PC-9 (cell line): ENCODE results near the gene MOB3A. TPM values are rescaled to one million over a fixed set of nuclear protein-coding genes. Genes with fewer than 3 reads are reported as not detected.

Experiments
- BruUV-seq: library from RNA; stranded (reverse); fragments of 400-500 nt; replicated peaks from 2 replicates; lab custom pipeline; 2021; lab: Mats Ljungman, UMichigan
- CTCF ChIA-PET: fragments of 300-600 bp; sonication (Branson Sonifier 250); formaldehyde crosslinking; loops from one replicate; lab custom pipeline; 2022; ENCODE audit warnings: antibody characterized with exemption; lab: Charles Lee
- POLR2A ChIA-PET: fragments of 300-600 bp; sonication (Branson Sonifier 250); formaldehyde crosslinking; loops from one replicate; lab custom pipeline; 2022; ENCODE audit warnings: antibody characterized with exemption; ENCODE audit not compliant: unreplicated experiment; lab: Charles Lee
- DNase-seq, 2 experiments: peaks; one replicate each; pipeline versions ENCODE4 v3.0.0 to v3.0.0-alpha.2; 2015 to 2022; ENCODE audit warnings: mixed read lengths in 1 of 2
- H2AFZ ChIP-seq: fragments of 200-600 bp; sonication (generic); 2 replicates; pipeline ENCODE4 v1.8.1; 2017; ENCODE audit warnings: antibody characterized with exemption
- H3F3A ChIP-seq: fragments of 200-600 bp; sonication (generic); 2 replicates; pipeline ENCODE4 v1.8.1; 2017; ENCODE audit warnings: antibody characterized with exemption, mild to moderate bottlenecking, low read depth; ENCODE audit not compliant: insufficient read depth
- H3K27ac ChIP-seq: fragments of 200-600 bp; sonication (generic); 2 replicates; pipeline ENCODE4 v1.6.1; 2016; ENCODE audit warnings: mixed run types
- H3K27me3 ChIP-seq: fragments of 200-600 bp; sonication (generic); 2 replicates; pipeline ENCODE4 v1.6.1; 2016; ENCODE audit warnings: low read depth, mixed run types; ENCODE audit not compliant: insufficient read depth
- H3K36me3 ChIP-seq: fragments of 200-600 bp; sonication (generic); 2 replicates; pipeline ENCODE4 v1.6.1; 2016; ENCODE audit warnings: low read depth, mixed run types
- H3K4me1 ChIP-seq: fragments of 200-600 bp; sonication (generic); replicated peaks from 2 replicates; pipeline ENCODE4 v1.6.1; 2016; ENCODE audit warnings: mixed run types; ENCODE audit not compliant: insufficient read depth
- H3K4me2 ChIP-seq: fragments of 200-600 bp; sonication (generic); 2 replicates; pipeline ENCODE4 v1.6.1; 2017; ENCODE audit warnings: mixed run types
- H3K4me3 ChIP-seq: fragments of 200-600 bp; sonication (generic); 2 replicates; pipeline ENCODE4 v1.6.1; 2016; ENCODE audit warnings: mixed run types
- H3K79me2 ChIP-seq: fragments of 200-600 bp; sonication (generic); 2 replicates; pipeline ENCODE4 v1.6.1; 2017; ENCODE audit warnings: low read depth, mixed run types
- H3K9me2 ChIP-seq: fragments of 200-600 bp; sonication (generic); 2 replicates; pipeline ENCODE4 v1.8.1; 2017; ENCODE audit warnings: mild to moderate bottlenecking; ENCODE audit not compliant: insufficient read depth
- H3K9me3 ChIP-seq: fragments of 200-600 bp; sonication (generic); 2 replicates; pipeline ENCODE4 v1.8.1; 2016; ENCODE audit warnings: low read depth; ENCODE audit not compliant: insufficient read depth
- H4K20me1 ChIP-seq: fragments of 200-600 bp; sonication (generic); 2 replicates; pipeline ENCODE4 v1.8.1; 2017; ENCODE audit not compliant: insufficient read depth
- EZH2 ChIP-seq: fragments of 200-600 bp; sonication (generic); IDR thresholded peaks from 2 replicates; pipeline ENCODE4 v1.8.0; 2017; ENCODE audit warnings: antibody characterized with exemption, low read depth
- intact Hi-C: fragments of 100-400 bp; cut with micrococcal nuclease; formaldehyde crosslinking; loops from one replicate; pipeline ENCODE4 v1.10.0; 2022; ENCODE audit not compliant: unreplicated experiment
- total RNA-seq: library from RNA; stranded (reverse); gene quantifications from 2 replicates; pipeline ENCODE4 v1.2.3, GENCODE V29; 2021
- TF ChIP-seq, protein P1 (sequence below): fragments of 200-600 bp; sonication (generic); conservative IDR thresholded peaks from 2 replicates; pipeline ENCODE4 v1.6.1; 2017; ENCODE audit warnings: mixed run types, antibody characterized with exemption, mild to moderate bottlenecking, moderate library complexity

The MOB3A gene
- total RNA-seq, 1 experiment from 2014 or later = 28.9 TPM

DNA sequence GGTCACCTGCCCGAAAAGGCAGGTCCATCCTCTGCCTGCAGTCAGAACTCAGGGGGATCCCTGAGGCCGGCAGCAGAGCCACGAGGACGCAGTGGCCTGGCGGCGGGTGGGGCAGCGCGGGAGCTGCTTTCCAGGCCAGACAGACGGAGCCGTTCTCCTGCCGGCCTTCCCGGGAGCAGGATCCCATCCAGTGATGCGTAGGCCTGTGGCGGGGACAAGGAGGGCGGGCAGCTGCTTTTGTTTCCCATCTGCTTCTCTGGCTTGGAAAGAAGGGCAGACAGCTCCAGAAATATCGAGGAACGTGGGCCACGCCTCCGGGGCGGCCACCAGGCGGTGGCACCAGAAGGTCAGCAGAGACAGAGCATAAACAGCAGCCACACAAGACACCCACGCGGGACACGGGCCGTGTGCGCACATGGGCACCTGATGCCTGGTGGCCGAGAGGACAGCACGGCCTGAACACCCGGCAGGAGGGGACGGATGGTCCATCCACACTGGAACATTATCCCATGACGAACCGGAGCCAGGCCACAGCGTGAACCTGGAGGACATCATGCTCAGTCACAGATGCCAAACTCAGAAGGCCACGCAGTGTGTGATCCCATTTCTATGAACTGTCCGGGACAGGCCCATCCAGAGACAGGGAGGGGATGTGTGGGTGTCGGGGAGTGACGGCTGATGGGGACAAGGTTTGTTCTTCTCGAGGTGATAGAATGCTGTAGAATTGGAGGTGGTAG, 31.2 kb downstream of the MOB3A start:
- no peaks in the 10 kb centered on the region for H3K9me3 ChIP-seq
- no TSS peak for BruUV-seq
- H4K20me1 ChIP-seq = no peaks in the 10 kb centered on the region
- H2AFZ ChIP-seq = no peak overlapping the region
- TF ChIP-seq, protein P1, sequence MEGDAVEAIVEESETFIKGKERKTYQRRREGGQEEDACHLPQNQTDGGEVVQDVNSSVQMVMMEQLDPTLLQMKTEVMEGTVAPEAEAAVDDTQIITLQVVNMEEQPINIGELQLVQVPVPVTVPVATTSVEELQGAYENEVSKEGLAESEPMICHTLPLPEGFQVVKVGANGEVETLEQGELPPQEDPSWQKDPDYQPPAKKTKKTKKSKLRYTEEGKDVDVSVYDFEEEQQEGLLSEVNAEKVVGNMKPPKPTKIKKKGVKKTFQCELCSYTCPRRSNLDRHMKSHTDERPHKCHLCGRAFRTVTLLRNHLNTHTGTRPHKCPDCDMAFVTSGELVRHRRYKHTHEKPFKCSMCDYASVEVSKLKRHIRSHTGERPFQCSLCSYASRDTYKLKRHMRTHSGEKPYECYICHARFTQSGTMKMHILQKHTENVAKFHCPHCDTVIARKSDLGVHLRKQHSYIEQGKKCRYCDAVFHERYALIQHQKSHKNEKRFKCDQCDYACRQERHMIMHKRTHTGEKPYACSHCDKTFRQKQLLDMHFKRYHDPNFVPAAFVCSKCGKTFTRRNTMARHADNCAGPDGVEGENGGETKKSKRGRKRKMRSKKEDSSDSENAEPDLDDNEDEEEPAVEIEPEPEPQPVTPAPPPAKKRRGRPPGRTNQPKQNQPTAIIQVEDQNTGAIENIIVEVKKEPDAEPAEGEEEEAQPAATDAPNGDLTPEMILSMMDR = no peak
- TF ChIP-seq EZH2 = no peak
- intact Hi-C loops = no loop called here
- H3K27me3 ChIP-seq = no peaks in the 10 kb centered on the region
- H3K9me2 ChIP-seq = no peaks in the 10 kb centered on the region
- H3K79me2 ChIP-seq = 0 out of 2 replicates have a peak, but pooled peaks cover 6% of the 10 kb centered on the region
- no peaks in the 10 kb centered on the region for H3K36me3 ChIP-seq
- ChIA-PET POLR2A (no interaction called here), CTCF (no interaction called here)
- no peak overlapping the region for H3K27ac ChIP-seq
- H3K4me2 ChIP-seq = no peak overlapping the region
- peaks cover 4% of the 10 kb centered on the region; the same call in 1 of the 2 replicates for H3K4me1 ChIP-seq
- H3F3A ChIP-seq = peaks cover 10% of the 10 kb centered on the region; the same call in 1 of the 2 replicates
- DNase-seq = no peak
- no peak overlapping the region for H3K4me3 ChIP-seq

DNA sequence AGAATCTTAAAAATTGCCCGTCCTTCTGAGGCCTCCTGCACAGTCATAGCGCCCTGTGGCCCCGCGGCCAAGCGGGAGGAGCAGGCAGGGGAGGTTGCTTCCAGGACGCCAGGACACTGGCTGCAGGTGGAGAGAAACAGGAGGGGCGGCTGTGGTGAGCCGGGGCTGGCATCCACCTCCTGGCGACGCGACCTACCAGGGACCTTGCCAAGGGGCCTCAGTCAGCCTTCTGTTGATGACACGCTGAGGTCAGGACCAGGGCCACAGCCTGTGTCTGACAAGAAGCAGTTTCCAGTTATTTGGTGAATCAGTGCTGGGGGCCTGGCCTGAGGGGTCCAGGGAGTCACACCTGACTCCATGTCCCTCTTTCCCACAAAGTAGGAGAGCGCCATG, 31.7 kb downstream of the MOB3A start:
- no peaks in the 10 kb centered on the region for H3K9me2 ChIP-seq
- ChIA-PET POLR2A (no interaction called here), CTCF (no interaction called here)
- BruUV-seq = no TSS peak
- H2AFZ ChIP-seq = no peak overlapping the region
- H3K27ac ChIP-seq = no peak overlapping the region
- intact Hi-C loops = no loop called here
- H3K27me3 ChIP-seq = no peaks in the 10 kb centered on the region
- H4K20me1 ChIP-seq = no peaks in the 10 kb centered on the region
- H3K4me3 ChIP-seq = no peak overlapping the region
- no peaks in the 10 kb centered on the region for H3K9me3 ChIP-seq
- no peak overlapping the region for H3K4me2 ChIP-seq
- H3K4me1 ChIP-seq = peaks cover 5% of the 10 kb centered on the region
- 0 out of 2 replicates have a peak, but pooled peaks cover 6% of the 10 kb centered on the region for H3K79me2 ChIP-seq
- peaks cover 11% of the 10 kb centered on the region; the same call in 1 of the 2 replicates for H3F3A ChIP-seq
- DNase-seq = no peak
- TF ChIP-seq, protein P1 = no peak
- TF ChIP-seq EZH2 = no peak
- no peaks in the 10 kb centered on the region for H3K36me3 ChIP-seq

DNA sequence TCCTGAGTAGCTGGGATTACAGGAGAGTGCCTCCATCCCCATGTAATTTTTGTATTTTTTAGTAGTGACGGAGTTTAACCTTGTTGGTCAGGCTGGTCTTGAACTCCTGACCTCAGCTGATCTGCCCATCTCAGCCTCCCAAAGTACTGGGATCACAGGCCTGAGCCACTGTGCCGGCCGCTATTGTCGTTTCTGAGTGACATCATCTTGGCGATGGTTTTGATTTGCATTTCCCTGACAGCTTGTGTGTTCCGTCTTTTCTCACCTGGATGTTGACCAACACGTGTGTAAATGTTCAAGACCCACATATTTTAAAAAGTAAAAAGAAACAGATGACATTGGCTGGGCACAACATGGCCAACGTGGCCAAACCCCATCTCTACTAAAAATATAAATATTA, 32.3 kb downstream of the MOB3A start:
- no peaks in the 10 kb centered on the region for H3K9me2 ChIP-seq
- H4K20me1 ChIP-seq = no peaks in the 10 kb centered on the region
- H2AFZ ChIP-seq = no peak overlapping the region
- no peak overlapping the region for H3K4me2 ChIP-seq
- no peak overlapping the region for H3K27ac ChIP-seq
- H3K4me1 ChIP-seq = peaks cover 10% of the 10 kb centered on the region
- H3K4me3 ChIP-seq = no peak overlapping the region
- BruUV-seq = no TSS peak
- intact Hi-C loops = no loop called here
- TF ChIP-seq EZH2 = no peak
- TF ChIP-seq, protein P1 = no peak
- ChIA-PET POLR2A (no interaction called here), CTCF (no interaction called here)
- peaks cover 15% of the 10 kb centered on the region; the same call in 1 of the 2 replicates for H3F3A ChIP-seq
- H3K9me3 ChIP-seq = no peaks in the 10 kb centered on the region
- no peaks in the 10 kb centered on the region for H3K27me3 ChIP-seq
- no peaks in the 10 kb centered on the region for H3K36me3 ChIP-seq
- H3K79me2 ChIP-seq = 0 out of 2 replicates have a peak, but pooled peaks cover 6% of the 10 kb centered on the region
- DNase-seq = no peak
